Astrocyte (in vitro differentiated cells and primary cell): ENCODE results near the gene POLE.

Source experiments
- CTCF ChIP-seq: IDR thresholded peaks from 2 replicates; pipeline ENCODE4 v1.5.1; 2011; ENCODE audit warnings: low read depth, mild to moderate bottlenecking, inconsistent platforms, low read length, moderate library complexity; ENCODE audit not compliant: insufficient read depth
- EZH2 ChIP-seq: IDR thresholded peaks from 2 replicates; pipeline ENCODE4 v1.6.1; 2012; ENCODE audit warnings: mild to moderate bottlenecking, low read length, inconsistent platforms; ENCODE audit not compliant: insufficient read depth

GRCh38 chr12:132588319-132588718 lies 98.8 kb downstream of the POLE start:
- TF ChIP-seq CTCF = no peak
- no peak for TF ChIP-seq EZH2
